Neuronal stem cell (in vitro differentiated cells): ENCODE results near the gene FAM135A.

ENCODE experiments used
- DNase-seq: peaks from one replicate; pipeline ENCODE4 v3.0.0-alpha.2; 2013; ENCODE audit warnings: low spot score
- H2AFZ ChIP-seq: one replicate; pipeline ENCODE4 v1.6.1; 2013; ENCODE audit warnings: mild to moderate bottlenecking, low read length, inconsistent platforms
- H2AK5ac ChIP-seq: 2 replicates; pipeline ENCODE4 v1.6.1; 2013; ENCODE audit warnings: low read depth, mild to moderate bottlenecking, inconsistent platforms, low read length, moderate library complexity, mixed read lengths
- H2BK120ac ChIP-seq: 2 replicates; pipeline ENCODE4 v1.6.1; 2013; ENCODE audit warnings: low read depth, mild to moderate bottlenecking, inconsistent platforms, low read length, moderate library complexity, mixed read lengths
- H2BK12ac ChIP-seq: one replicate; pipeline ENCODE4 v1.6.1; 2013; ENCODE audit warnings: low read length, inconsistent platforms
- H2BK15ac ChIP-seq: 2 replicates; pipeline ENCODE4 v1.6.1; 2013; ENCODE audit warnings: mild to moderate bottlenecking, low read length, inconsistent platforms, mixed read lengths
- H2BK5ac ChIP-seq: one replicate; pipeline ENCODE4 v1.6.1; 2013; ENCODE audit warnings: inconsistent platforms, mild to moderate bottlenecking, low read length, moderate library complexity
- H3K14ac ChIP-seq: one replicate; pipeline ENCODE4 v1.6.1; 2013; ENCODE audit warnings: low read length, inconsistent platforms
- H3K18ac ChIP-seq: 2 replicates; pipeline ENCODE4 v1.6.1; 2013; ENCODE audit warnings: low read length, inconsistent platforms
- H3K23ac ChIP-seq: 2 replicates; pipeline ENCODE4 v1.6.1; 2013; ENCODE audit warnings: low read depth, mild to moderate bottlenecking, mixed read lengths, low read length, inconsistent platforms; ENCODE audit not compliant: poor library complexity
- H3K27ac ChIP-seq: replicated peaks from 3 replicates; pipeline ENCODE4 v1.5.1; 2013; ENCODE audit warnings: low read length, inconsistent platforms
- H3K27me3 ChIP-seq, 3 experiments: 2 replicates each; pipeline ENCODE4 v1.6.1; 2013; ENCODE audit warnings: low read length in 3 of 3, mild to moderate bottlenecking in 2 of 3, inconsistent platforms in 1 of 3, low read depth in 1 of 3, mixed read lengths in 1 of 3, moderate library complexity in 1 of 3; ENCODE audit not compliant: control insufficient read depth in 3 of 3, insufficient read depth in 3 of 3
- H3K36me3 ChIP-seq, 2 donors: replicated peaks in 1 of 2; 2 replicates each; pipeline ENCODE4 v1.6.1; 2013; ENCODE audit warnings: low read length in 2 of 2; ENCODE audit not compliant: control insufficient read depth in 2 of 2, insufficient read depth in 2 of 2
- H3K4ac ChIP-seq: 2 replicates; pipeline ENCODE4 v1.6.1; 2013; ENCODE audit warnings: inconsistent platforms, mild to moderate bottlenecking, low read length, moderate library complexity
- H3K4me1 ChIP-seq, 2 donors: 1 replicate in 1 of 2; 2 replicates in 1 of 2; pipeline ENCODE4 v1.6.1; 2013; ENCODE audit warnings: low read length in 2 of 2, low read depth in 1 of 2; ENCODE audit not compliant: control insufficient read depth in 2 of 2, insufficient read depth in 1 of 2
- H3K4me2 ChIP-seq: one replicate; pipeline ENCODE4 v1.6.1; 2013; ENCODE audit warnings: mild to moderate bottlenecking, low read length, inconsistent platforms; ENCODE audit not compliant: insufficient read depth, poor library complexity, severe bottlenecking
- H3K4me3 ChIP-seq, 2 donors: 2 replicates each; pipeline ENCODE4 v1.5.1; 2013; ENCODE audit warnings: low read length in 2 of 2, mild to moderate bottlenecking in 2 of 2, inconsistent platforms in 1 of 2, moderate library complexity in 1 of 2
- H3K79me1 ChIP-seq: one replicate; pipeline ENCODE4 v1.6.1; 2013; ENCODE audit warnings: low read depth, mild to moderate bottlenecking, inconsistent platforms, low read length, moderate library complexity
- H3K9ac ChIP-seq: one replicate; pipeline ENCODE4 v1.6.1; 2013; ENCODE audit warnings: mild to moderate bottlenecking, low read depth, low read length, inconsistent platforms; ENCODE audit not compliant: poor library complexity
- H3K9me3 ChIP-seq, 2 donors: replicated peaks in 1 of 2; 2 replicates each; pipeline versions ENCODE3 to v1.6.1; 2013; ENCODE audit warnings: low read length in 2 of 2, mild to moderate bottlenecking in 2 of 2, inconsistent platforms in 1 of 2, low read depth in 1 of 2, mixed read lengths in 1 of 2, moderate library complexity in 1 of 2; ENCODE audit not compliant: control insufficient read depth in 2 of 2, insufficient read depth in 1 of 2
- H4K8ac ChIP-seq: one replicate; pipeline ENCODE4 v1.6.1; 2013; ENCODE audit warnings: low read depth, mild to moderate bottlenecking, inconsistent platforms, low read length, moderate library complexity
- H4K91ac ChIP-seq: one replicate; pipeline ENCODE4 v1.6.1; 2013; ENCODE audit warnings: low read length, low read depth, mild to moderate bottlenecking, inconsistent platforms; ENCODE audit not compliant: poor library complexity
- WGBS, 2 donors: extraction: QIAGEN DNeasy Blood & Tissue Kit; methylation state at CpG; one replicate each; pipeline ENCODE4 v1.1.7; 2013; ENCODE audit warnings: missing lambda C conversion rate in 2 of 2, mixed read lengths in 1 of 2; ENCODE audit not compliant: insufficient read length in 2 of 2, insufficient replicate concordance in 1 of 2; ENCODE audit errors: extremely low coverage in 2 of 2; 5-methylcytosine and 5-hydroxymethylcytosine counted together

The FAM135A gene

GRCh38 chr6:70395301-70395672 lies 18.0 kb upstream of the FAM135A start:
- H2BK120ac ChIP-seq = no peak overlapping the region
- H3K23ac ChIP-seq = no peak overlapping the region

GRCh38 chr6:70396163-70396562 lies 17.1 kb upstream of the FAM135A start:
- no peak overlapping the region for H2BK5ac ChIP-seq
- DNase-seq = no peak
- no peaks in the 10 kb centered on the region for H3K79me1 ChIP-seq
- no peak overlapping the region for H3K4ac ChIP-seq
- no peaks in the 10 kb centered on the region for H3K27me3 ChIP-seq
- H4K91ac ChIP-seq = no peak overlapping the region
- H3K18ac ChIP-seq = no peak overlapping the region
- H3K4me1 ChIP-seq = peaks cover 2 to 11% of the 10 kb centered on the region in 2 donors
- no peak overlapping the region for H3K4me3 ChIP-seq
- no peak overlapping the region for H3K23ac ChIP-seq
- H2BK12ac ChIP-seq = no peak overlapping the region
- no peak overlapping the region for H3K14ac ChIP-seq
- H3K27ac ChIP-seq = no peak overlapping the region
- no peak overlapping the region for H2BK120ac ChIP-seq
- H2AFZ ChIP-seq = peak overlapping the region; percentile 57
- no CpG with 5 or more reads among the region's 1 CpG for WGBS, 2 donors
- H2BK15ac ChIP-seq = no peak overlapping the region
- no peaks in the 10 kb centered on the region for H3K9me3 ChIP-seq
- no peak overlapping the region for H3K9ac ChIP-seq
- H3K36me3 ChIP-seq = no peaks in the 10 kb centered on the region
- no peak overlapping the region for H4K8ac ChIP-seq
- no peak overlapping the region for H3K4me2 ChIP-seq
- H2AK5ac ChIP-seq = no peak overlapping the region

More at GRCh38 chr6:70395301-70395672, 18.0 kb upstream of the FAM135A start:
- H3K4ac ChIP-seq = no peak overlapping the region
- H3K27me3 ChIP-seq = no peaks in the 10 kb centered on the region
- H2BK15ac ChIP-seq = no peak overlapping the region
- H3K27ac ChIP-seq = no peak overlapping the region
- no peaks in the 10 kb centered on the region for H3K79me1 ChIP-seq
- H3K4me1 ChIP-seq = peaks cover 2 to 12% of the 10 kb centered on the region in 2 donors
- H3K9me3 ChIP-seq = no peaks in the 10 kb centered on the region
- no peak overlapping the region for H3K4me3 ChIP-seq
- no peak overlapping the region for H3K4me2 ChIP-seq
- no peaks in the 10 kb centered on the region for H3K36me3 ChIP-seq
- H3K9ac ChIP-seq = no peak overlapping the region
- no peak overlapping the region for H2AK5ac ChIP-seq
- no peak overlapping the region for H4K91ac ChIP-seq
- no peak for DNase-seq
- H3K18ac ChIP-seq = no peak overlapping the region
- H4K8ac ChIP-seq = no peak overlapping the region
- no peak overlapping the region for H2BK5ac ChIP-seq
- H2BK12ac ChIP-seq = no peak overlapping the region
- H2AFZ ChIP-seq = no peak overlapping the region
- H3K14ac ChIP-seq = no peak overlapping the region

- H3K4me3 ChIP-seq = no peak overlapping the region
- H2AFZ ChIP-seq = peak overlapping the region; percentile 78
- no peak for DNase-seq
- H4K8ac ChIP-seq = no peak overlapping the region
- no peak overlapping the region for H3K4ac ChIP-seq
- H2BK5ac ChIP-seq = no peak overlapping the region
- no peak overlapping the region for H2BK120ac ChIP-seq
- no peak overlapping the region for H2AK5ac ChIP-seq
- no peaks in the 10 kb centered on the region for H3K36me3 ChIP-seq
- peaks cover 2 to 11% of the 10 kb centered on the region in 2 donors for H3K4me1 ChIP-seq
- H3K14ac ChIP-seq = no peak overlapping the region
- H3K27ac ChIP-seq = no peak overlapping the region
- no peak overlapping the region for H2BK15ac ChIP-seq
- no peaks in the 10 kb centered on the region for H3K79me1 ChIP-seq
- no peak overlapping the region for H3K4me2 ChIP-seq
- WGBS, 2 donors = no CpG with 5 or more reads among the region's 10 CpGs
- H3K23ac ChIP-seq = no peak overlapping the region
- no peak overlapping the region for H3K9ac ChIP-seq
- no peak overlapping the region for H3K18ac ChIP-seq
- no peaks in the 10 kb centered on the region for H3K9me3 ChIP-seq
- H4K91ac ChIP-seq = no peak overlapping the region
- no peak overlapping the region for H2BK12ac ChIP-seq
- H3K27me3 ChIP-seq = no peaks in the 10 kb centered on the region
Measured at GRCh38 chr6:70396796-70397729, 16.2 kb upstream of the FAM135A start.

- peak overlapping the region; percentile 47 for H2AFZ ChIP-seq
- no peak overlapping the region for H2AK5ac ChIP-seq
- WGBS, 2 donors = no CpG with 5 or more reads among the region's 7 CpGs
- H3K27ac ChIP-seq = no peak overlapping the region
- H4K91ac ChIP-seq = no peak overlapping the region
- no peak overlapping the region for H3K23ac ChIP-seq
- no peak overlapping the region for H3K4me2 ChIP-seq
- no peak overlapping the region for H3K18ac ChIP-seq
- no peak overlapping the region for H3K4ac ChIP-seq
- no peaks in the 10 kb centered on the region for H3K27me3 ChIP-seq
- no peak overlapping the region for H2BK120ac ChIP-seq
- no peak overlapping the region for H3K4me3 ChIP-seq
- DNase-seq = no peak
- no peaks in the 10 kb centered on the region for H3K9me3 ChIP-seq
- H2BK5ac ChIP-seq = no peak overlapping the region
- H4K8ac ChIP-seq = no peak overlapping the region
- no peaks in the 10 kb centered on the region for H3K36me3 ChIP-seq
- no peak overlapping the region for H2BK15ac ChIP-seq
- H3K9ac ChIP-seq = no peak overlapping the region
- H3K14ac ChIP-seq = no peak overlapping the region
- no peaks in the 10 kb centered on the region for H3K79me1 ChIP-seq
- H2BK12ac ChIP-seq = no peak overlapping the region
- H3K4me1 ChIP-seq = peaks cover 2 to 11% of the 10 kb centered on the region in 2 donors
Measured at GRCh38 chr6:70398783-70399728, 14.3 kb upstream of the FAM135A start.
